ENCODE results near the gene CDX2.
"Not testable (repeated sequence)": the region's sequence is repeated elsewhere in the genome, so short reads cannot be mapped to it uniquely, and the experiment has no call there.

The CDX2 gene

DNA sequence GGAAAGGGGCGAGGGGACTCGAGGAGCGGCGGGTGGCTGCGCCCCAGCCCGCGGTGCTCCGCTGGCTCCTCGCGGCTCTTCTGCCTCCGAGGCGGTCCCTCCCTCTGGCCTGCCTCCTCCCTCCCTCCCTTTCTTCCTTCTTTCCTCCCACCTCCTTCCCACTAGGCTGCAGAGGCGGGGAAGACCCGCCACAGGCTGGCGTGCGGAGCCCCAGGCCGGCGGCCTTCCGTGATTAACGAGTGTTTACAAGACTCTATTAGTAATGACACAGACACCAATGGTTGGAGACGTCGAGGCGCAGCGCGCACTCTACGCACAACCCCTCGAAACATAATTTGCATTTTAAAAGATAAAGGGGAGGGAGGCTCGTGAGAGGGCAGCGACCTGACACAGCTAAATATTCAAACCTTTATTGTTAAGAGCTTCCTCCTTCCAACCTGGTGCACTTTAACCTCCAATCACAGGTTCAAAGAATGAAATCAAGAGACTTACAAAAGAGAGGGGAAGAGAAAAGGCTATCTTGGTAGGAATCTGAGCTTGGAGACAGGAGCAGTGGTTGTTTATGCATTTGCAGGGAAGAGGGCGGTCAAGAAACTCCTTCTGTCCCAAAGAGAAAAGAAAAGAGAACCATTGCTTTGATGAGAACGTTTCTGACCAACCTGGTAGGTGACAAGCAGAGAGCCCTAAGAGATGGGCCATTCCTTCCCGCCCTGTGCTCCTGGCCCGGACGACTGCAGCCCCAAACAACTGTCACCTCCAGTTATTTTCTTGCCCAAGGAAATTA, at the start of gene CDX2:
Gene CDX2, minus strand, starts transcription at position 234 of the 784 bp plus-strand sequence. CDS start 309 bp downstream, outside the sequence.
- H3K27ac ChIP-seq, result no peak within 1 kb of the TSS
- H3K4me3 ChIP-seq, result no peak within 1 kb of the TSS

GRCh38 chr13:28014301-28014700, 45.2 kb upstream of the CDX2 start:
- H3K27ac ChIP-seq, result no peak overlapping the region
- no peak overlapping the region for H3K4me3 ChIP-seq

DNA sequence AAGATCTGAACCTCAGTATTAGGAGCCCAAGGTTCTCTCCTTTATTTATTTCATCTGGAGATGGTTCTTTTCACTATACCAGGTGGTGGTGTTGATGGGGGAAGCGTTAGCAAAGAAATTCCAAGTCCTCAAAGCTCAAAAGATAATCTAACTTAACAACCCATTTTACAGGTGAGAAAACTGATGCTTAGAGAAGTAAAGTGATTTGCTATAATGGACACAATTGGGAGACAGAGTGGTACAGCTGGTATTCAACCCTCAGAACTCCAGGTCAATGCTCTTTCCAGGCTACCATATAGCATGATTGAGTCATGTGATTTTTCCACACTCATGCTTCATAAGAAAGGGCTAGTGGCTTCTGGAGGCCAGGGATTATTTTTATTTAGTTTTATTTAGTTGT, 44.4 kb upstream of the CDX2 start:
- no peak overlapping the region for H3K27ac ChIP-seq
- no peak overlapping the region for H3K4me3 ChIP-seq

DNA sequence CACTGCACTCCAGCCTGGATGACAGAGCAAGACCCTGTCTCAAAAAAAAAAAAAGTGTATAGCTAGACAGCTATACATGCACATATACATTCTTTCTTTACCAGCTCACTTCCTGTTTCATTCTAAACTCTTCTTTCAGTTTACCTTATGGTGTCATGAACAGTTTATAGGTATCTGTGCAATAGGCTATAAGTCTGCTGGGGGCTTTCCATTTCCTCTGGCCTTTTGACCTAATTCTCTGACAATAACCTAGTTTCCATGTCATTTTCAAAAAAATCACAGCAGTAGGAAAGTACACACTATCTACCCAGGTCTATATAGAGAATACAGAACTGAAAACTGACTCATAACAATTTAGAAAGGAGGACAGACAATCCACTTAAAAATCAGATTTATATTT, 43.8 kb upstream of the CDX2 start:
- Histone ChIP-seq H3K4me3 (no peak overlapping the region), H3K27ac (no peak overlapping the region)

- no peak overlapping the region for H3K4me3 ChIP-seq
- no peak overlapping the region for H3K27ac ChIP-seq
Observed at GRCh38 chr13:28012383-28012782, 43.3 kb upstream of the CDX2 start.

DNA sequence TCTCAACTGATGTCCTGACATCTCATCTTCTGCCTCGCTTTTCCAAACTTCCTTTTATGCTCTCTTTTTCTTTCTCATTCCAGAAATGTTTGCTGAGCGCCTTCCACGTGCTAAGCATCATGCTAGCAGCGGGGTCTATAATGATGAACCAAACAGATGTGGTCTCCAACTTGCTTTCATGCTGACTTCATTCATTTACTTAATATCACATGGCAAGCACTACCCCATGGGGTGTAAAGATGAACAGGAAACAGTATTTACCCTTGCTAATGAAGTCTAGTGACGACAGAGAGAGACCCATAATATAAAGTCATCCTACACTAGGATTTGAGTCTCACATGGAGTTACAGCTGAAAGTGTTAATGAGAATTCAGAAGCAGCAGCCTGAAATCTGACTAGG, 40.9 kb upstream of the CDX2 start:
- H3K4me3 ChIP-seq, result no peak overlapping the region
- no peak overlapping the region for H3K27ac ChIP-seq

DNA sequence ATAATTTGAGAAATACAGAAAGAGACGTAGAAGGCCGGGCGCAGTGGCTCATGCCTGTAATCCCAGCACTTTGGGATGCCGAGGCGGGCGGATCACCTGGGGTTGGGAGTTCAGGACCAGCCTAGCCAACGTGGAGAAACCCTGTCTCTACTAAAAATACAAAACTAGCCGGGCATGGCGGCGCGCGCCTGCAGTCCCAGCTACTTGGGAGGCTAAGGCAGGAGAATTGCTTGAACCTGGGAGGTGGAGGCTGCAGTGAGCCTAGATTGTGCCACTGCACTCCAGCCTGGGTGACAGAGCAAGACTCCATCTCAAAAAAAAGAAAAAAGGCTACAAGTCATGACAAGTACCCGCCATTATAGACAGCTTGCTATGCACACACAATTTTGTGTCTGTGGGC, 35.9 kb upstream of the CDX2 start:
- not testable (repeated sequence) for H3K27ac ChIP-seq, H3K4me3 ChIP-seq

DNA sequence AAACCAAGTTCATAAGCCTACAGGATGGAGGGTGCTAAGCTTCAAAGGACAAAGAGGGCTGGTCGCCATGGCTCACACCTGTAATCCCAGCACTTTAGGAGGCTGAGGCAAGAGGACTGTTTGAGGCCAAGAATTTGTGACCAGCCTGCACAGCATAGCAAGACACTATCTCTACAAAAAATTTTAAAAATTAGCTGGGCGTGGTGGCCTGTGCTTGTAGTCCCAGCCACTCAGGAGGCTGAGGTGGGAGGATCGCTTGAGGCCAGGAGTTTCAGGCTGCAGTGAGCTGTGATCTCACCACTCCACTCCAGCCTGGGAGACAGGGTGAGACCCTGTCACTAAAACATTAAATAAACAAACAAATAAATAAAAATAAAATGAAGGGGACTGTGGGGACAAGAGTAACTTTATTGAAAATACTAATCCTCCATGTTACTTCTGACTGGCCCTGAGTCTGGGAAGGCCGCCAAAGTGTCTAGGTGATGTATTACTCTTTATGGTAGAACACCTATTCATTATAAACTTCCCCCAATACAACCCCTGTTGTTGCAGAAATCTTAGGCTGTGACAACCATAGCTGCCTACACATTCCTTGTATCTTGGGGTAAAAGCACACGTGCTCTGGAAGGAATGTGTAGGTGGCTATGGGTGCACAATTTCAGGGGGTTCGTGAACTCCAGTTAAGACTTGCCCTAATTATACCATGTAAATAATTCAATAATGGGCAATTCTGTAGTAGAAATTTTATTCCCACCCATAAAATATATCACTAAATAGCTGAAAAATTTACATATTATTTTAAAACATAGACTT, 34.0 kb upstream of the CDX2 start:
- Histone ChIP-seq H3K4me3 (no peak overlapping the region), H3K27ac (no peak overlapping the region)

- no peak overlapping the region for H3K4me3 ChIP-seq
- H3K27ac ChIP-seq, result no peak overlapping the region
Observed at GRCh38 chr13:28001837-28002473, 32.8 kb upstream of the CDX2 start.

DNA sequence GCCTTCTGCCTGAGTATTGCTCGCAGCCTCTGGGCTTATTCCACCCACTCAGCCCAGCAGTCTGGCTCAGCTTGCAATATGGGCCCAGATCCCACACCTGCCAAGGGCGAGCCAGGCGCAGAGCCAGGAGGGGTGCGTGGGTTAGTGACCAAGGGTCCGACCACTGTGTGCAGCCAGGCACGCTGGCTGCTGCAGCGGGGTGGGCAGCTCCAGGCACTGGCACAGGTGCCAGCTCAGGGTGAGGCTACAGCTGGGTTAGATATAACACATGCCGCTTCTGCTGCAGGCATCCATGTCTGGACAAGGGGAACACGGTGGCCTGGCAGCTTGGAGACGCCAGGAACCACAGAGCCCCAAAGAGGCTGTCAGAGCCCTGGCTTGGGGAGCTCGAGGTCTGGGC, 31.9 kb upstream of the CDX2 start:
- no peak overlapping the region for H3K27ac ChIP-seq
- no peak overlapping the region for H3K4me3 ChIP-seq

- Histone ChIP-seq H3K27ac (no peak overlapping the region), H3K4me3 (no peak overlapping the region)
Observed at GRCh38 chr13:28000567-28000966, 31.5 kb upstream of the CDX2 start.

DNA sequence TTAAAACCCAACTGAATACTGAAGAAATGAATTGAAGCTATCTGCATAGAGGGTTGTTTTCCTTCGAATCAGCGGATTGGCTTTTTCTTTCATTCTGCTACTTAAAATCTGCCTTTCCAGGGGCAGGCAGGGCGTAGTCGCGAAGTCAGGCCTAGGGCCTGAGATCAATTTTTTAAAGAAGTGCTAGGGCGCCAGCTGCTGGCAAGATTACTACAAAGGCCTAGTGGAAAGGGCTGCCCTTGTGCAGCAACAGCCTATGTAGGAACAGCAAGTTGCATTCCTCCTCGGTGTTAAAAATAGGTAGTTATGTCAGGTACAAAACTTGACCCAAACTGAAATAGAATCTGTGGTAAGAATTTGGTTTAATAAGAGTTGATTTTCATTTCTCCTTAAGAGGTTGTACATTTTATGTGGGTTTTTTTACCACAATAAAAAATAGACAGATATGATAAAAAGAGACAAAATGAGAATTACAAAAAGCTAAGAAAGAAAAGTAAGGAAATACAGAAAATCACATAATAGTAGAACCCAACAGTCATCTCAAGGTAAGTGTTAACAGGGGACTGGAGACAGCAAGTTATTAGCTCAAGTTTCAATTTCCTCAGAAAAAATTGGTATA, 28.9 kb upstream of the CDX2 start:
- H3K4me3 ChIP-seq, result no peak overlapping the region
- no peak overlapping the region for H3K27ac ChIP-seq

- Histone ChIP-seq H3K4me3 (no peak overlapping the region), H3K27ac (no peak overlapping the region)
Observed at GRCh38 chr13:27991881-27992280, 22.8 kb upstream of the CDX2 start.

- H3K27ac ChIP-seq, result no peak within 1 kb of the TSS
- no peak within 1 kb of the TSS for H3K4me3 ChIP-seq
Observed at GRCh38 chr13:27988520-27988919, 19.4 kb upstream of the CDX2 start, which contains the start of gene URAD. Gene URAD (minus strand): TSS chr13:27988693. CDS start chr13:27988637, 56 bp downstream.

GRCh38 chr13:27985600-27985999, 16.5 kb upstream of the CDX2 start:
- H3K27ac ChIP-seq, result no peak overlapping the region
- no peak overlapping the region for H3K4me3 ChIP-seq

- H3K27ac ChIP-seq, result no peak overlapping the region
Observed at GRCh38 chr13:27982361-27982760, 13.2 kb upstream of the CDX2 start.

DNA sequence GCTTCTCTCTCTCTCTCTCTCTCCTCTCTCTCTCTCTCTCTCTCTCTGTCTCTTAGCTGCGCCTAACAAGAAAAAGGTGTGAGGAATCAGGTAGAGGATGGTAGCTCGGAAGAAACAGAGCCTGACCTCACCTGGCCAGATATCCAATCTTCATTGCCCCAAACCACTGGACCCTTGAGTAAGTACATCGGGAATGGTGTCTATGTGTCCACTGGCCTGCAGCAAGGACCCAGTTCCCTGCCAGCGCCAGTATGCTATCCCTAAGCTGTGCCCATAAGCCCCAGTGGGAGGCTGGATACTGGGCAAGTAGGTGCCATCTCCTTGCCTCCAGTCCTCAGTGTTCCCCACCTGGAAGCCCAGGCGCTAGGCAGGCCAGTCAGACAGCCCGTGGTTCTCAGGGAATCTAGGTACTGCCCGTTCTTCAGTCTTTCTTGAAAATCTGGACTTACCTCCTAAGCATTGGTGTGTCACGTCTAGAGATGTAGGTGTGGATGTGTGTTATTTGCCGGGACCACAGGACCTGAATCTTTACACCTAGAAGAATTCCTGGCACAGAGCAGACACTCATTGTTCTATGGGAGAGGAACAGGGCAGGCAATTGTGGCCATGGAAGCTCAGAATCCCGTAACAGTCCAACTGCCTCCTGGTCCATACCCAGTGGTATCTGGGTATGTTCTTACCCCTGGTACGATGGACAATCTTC, 12.0 kb upstream of the CDX2 start:
- no peak overlapping the region for H3K4me3 ChIP-seq
- H3K27ac ChIP-seq, result no peak overlapping the region

More at GRCh38 chr13:27982361-27982760, 13.2 kb upstream of the CDX2 start:
- H3K4me3 ChIP-seq, result no peak overlapping the region

- Histone ChIP-seq H3K4me3 (no peak overlapping the region), H3K27ac (no peak overlapping the region)
Observed at GRCh38 chr13:27980280-27980998, 11.3 kb upstream of the CDX2 start.

GRCh38 chr13:27979765-27980279, 10.7 kb upstream of the CDX2 start:
- no peak overlapping the region for H3K27ac ChIP-seq

More at GRCh38 chr13:27979765-27980279, 10.7 kb upstream of the CDX2 start:
- no peak overlapping the region for H3K4me3 ChIP-seq
